NOMO-1 treated with dmso at 0.1 percent for 144 hours (cell line): ENCODE results near the gene DCP1A.
A peak's percentile ranks its signal among the peaks of the same experiment; 100 is the strongest.

Experiments
- DNase-seq: peaks from one replicate; lab custom pipeline; 2025; ENCODE audit not compliant: unreplicated experiment; lab: John Stamatoyannopoulos, UW

DCP1A gene

DNA sequence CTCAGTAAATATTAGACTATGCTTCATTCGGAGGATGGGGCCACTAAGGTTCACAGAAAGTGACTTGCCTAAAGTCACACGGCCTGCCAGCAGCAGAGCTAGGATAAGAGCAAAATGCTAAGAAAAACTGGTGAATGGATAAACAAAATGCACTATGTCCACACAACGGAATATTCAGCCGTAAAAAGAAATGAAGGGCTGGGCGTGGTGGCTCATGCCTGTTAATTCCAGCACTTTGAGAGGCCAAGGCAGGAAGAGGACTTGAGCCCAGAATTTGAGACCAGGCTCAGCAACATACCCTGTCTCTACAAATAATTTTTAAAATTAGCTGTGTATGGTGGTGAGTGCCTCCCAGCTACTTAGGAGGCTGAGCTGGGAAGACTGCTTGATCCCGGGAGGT is 99.2 kb downstream of the DCP1A start:
- DNase-seq, result no peak

DNA sequence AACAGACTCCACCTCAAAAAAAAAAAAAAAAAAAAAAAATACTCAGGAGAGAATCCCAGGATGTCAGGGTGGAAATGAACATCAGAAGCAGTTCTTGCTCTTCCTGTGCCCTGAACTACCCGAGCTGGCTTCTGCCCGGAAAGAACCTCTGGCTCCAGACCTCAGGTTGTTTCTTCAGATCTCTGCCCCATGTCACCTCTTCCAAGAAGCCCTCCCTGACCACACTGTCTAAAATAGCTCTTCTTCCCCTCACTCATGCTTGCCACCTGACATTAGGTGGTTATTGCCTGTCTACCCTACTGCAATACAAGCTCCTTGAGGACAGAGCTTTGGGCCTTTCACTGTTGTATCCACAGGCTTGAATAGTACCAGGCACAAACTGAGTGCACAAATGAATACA is 99.7 kb downstream of the DCP1A start:
- DNase-seq, result no peak

- DNase-seq, result no peak
These were observed 103.1 kb downstream of the DCP1A start for GRCh38 chr3:53244271-53244670.

DNA sequence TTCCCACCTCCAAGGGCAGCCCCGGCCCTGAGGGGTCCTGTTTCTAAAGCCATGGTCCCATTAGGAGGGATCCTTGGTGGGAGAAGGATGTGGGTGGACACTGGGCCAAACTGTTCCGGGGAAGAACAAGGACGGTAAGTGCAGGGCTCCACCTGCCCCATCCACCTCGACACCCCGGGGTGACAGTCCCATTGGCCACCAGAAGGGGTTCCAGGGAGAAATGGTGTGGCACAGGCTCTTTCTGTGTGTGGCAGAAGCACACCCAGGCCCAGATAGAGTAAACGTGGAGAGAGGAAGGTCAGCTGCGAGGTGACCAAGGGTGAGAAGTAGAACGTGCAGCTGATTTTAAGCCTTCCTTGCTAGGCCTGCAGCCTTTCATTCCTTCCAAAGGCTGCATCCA is 103.6 kb downstream of the DCP1A start:
- DNase-seq, result no peak

DNA sequence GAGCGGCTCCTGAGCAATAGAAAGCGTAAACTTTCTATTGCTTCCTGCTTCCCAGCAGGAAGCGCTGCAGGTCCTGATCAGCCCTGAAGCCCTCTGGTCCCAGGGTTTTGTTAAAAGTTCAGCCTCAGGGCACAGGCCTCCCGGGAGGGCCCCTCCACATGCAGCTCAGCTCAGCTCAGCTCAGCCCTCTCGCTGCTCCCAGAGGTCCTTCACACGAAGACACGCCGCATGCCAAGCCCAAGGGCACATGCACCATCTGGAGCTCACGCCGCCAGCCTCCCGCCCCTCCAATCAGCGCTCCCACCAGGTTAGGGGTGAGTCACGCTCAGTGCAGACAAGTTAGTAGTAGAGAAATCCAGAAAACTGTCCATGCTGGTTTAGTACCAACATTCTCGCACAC is 104.2 kb downstream of the DCP1A start:
- no peak for DNase-seq

- DNase-seq, result no peak
These were observed 104.7 kb downstream of the DCP1A start for GRCh38 chr3:53242642-53243041.

DNA sequence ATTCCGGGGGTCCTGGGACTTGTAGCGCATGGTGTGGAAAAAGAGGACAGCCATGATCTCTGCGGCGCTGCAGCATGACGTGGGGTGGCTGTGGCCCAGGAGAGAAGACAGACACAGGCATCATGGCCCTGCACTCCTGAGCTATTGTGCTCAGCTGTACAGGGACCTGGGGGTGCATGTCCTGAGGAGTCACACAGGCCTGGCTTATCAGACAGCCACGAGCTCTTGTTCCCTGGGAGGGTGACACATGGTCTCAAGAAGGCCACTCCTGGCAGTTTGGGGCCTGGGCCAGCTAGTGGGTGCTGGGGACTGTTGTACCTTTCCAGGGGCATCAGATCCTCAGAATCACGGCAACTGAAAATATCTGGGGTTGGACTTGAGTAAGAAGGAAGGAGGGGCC is 105.2 kb downstream of the DCP1A start:
- DNase-seq, result no peak

DNA sequence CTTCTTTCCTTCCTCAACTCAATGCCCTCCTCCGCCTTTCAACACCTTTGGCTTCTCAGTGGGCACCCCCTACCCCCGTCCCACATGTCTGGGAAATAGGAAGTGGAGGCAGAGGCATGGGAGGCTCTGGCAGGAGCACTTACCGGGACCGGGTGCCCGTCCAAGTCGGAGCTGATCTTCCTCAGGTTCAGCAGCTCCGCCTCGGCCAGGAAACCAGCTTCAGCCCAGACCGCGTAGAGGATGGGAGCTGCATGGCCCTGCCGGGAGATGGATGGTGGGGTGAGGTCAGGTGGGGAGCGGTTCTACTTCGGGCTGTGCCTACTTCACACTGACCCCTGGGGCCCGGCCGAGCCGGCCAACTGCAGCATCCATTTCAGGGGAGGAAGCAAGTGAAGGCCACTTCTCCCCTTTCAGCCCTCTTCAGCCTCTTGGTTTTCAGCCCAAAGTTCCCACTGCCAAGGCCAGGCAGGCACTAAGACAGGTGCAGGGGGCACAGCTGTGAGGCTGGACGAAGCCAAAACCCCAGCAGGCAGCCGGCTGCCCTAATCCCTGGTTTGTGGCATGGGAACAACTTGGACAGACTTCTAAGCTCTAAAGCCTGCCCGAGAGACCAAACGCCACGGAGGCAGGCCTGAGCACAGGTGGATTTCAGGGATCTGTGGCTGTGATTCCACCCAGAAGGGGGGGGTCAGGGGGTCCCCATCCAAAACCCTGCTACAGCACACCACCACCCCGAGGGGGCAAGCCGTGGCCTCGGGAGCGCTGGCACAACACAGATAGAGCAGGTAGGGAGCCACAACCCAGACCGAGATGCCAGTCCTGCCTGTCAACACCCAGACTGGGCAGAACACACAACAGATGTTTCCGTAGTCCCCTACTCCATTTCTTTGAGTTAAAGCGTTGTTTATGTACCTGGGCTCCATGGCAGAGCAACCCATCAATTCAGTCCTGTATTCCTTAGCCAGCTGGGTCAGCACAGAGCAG is 106.1 kb downstream of the DCP1A start:
- DNase-seq, result no peak

DNA sequence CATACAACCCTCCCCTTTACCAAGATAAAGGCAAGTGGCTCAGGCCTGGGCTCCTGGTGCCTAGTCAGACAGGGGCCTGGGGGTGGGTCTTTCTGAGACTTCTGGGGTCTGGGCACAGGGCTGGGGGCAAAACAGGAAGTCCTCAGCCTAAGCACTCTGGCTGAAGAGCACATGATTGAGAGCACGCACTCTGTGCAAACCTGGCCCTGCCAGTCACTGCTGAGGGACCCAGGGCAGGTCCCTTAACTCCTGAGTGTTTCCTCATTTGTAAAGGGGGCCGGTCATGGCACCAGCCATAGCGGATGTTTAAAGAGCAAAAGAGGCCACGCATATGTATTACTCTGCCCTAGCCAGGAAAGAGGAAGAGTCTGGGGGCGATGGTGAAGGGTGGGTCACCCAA is 107.5 kb downstream of the DCP1A start:
- DNase-seq, result no peak

- no peak for DNase-seq
These were observed 108.5 kb downstream of the DCP1A start for GRCh38 chr3:53238886-53239285.

DNA sequence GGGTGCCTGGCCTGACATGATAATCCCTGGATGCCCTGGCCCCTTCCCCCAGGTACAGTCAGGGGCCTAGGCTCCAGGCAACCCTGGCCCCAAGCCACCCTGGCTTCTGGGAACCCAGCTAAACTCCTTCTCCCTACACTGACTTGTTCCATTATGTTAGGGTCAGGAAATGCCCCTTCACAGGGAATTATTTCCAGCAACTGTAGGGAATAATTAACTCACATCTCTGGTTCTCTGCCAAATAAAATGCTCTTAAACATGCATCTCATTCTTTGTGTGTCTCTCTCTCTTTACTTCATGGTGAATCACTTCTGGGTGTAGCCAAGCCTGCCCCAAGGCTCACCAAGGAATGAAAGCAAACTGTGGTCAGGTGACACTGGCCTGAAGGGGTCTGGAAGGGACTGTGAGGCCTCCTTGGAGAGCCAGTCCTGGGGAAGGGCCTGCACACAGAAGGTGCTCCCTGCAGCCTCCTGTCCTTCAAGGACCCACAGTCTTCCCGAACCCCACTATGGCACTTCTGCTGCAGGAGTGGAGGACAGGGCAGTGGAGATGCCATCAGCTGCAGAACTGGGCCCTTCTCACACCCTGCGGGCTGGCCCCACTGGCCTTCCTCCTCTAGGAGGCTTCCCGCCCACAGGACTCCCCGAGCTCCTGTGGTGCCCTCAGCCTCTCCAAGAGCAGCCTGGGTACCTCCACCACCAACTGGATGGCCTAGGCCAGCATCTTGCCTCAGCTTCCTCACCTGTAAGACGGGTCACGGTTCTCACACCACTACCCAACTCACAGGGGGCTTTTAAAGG is 109.1 kb downstream of the DCP1A start:
- no peak for DNase-seq

DNA sequence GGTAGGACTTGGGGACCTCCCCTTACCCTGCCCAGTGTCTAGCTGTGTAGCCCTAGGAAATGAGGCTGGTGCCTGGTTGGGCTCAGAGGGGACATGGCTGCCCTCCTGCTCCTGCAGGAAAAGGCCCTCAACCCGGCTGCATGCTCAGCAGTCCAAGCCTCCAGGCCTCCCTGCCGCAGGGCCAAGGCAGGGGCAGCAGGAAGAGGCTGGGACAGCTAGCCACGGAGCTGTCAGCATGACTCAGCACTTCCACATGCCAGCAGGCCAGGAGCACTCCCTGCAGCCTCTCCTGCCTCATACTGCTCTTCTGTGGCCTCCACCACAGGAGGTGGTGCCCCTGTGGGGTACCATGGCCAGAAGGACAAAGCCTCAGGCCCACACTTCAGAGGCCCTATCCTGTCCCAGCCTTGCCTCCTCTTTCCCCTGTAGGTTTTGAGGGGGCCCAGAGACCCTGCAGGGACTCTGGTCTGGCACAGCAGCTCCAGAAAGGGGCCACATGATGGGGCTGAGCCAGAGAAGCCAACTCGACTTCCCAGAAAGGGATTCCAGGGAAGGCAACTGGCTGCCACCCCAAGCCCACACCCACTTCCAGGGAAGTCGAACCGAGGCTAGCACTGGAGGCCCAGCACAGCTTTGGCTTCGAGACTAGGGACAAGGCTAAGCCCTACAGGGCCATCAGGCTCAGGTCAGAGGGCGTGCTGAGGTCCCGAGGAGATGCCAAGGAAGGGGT is 111.1 kb downstream of the DCP1A start:
- peak; percentile 19 for DNase-seq

DNA sequence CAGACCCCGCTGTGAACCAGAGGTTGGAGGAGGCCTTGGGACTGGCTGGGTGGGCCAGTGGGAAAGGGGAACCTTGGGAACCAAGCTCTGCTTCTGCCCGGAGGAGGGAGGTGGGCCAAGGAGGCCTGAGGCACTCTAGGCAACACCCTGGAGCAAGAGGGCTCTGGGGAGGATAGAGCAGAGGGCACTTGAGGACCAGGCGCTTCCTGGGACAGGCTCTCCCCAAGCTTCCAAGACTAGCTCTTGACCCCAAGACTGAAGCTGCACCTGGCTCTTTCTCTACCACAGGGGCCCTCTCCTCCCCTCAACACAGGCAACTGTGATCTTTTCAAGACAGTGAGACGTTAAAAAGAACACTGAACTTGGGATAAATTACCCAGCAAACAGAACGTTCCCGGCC is 111.8 kb downstream of the DCP1A start:
- no peak for DNase-seq

DNA sequence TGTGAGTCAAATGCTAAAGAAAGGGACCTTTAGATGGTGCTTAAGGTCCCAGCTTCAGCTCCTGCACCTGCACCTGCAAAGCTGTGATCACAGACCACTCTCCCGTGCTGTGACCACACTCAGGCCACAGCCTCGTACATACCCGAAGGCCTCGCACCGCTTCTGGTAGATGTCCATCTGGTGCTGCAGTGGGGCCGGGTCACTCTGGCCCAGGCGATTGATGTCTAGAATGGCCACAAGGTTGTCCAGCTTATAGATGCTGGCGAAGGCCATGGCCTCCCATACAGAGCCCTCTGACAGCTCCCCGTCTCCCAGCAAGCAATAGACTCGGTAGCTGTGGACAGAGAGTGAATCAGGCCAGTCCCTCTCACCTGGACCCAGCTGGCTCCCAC is 112.5 kb downstream of the DCP1A start:
- DNase-seq, result no peak

- DNase-seq, result no peak
These were observed 113.1 kb downstream of the DCP1A start for GRCh38 chr3:53234130-53234840.
